Kidney (tissue), 14 donors: ENCODE measurements around the gene FZD1. TPM values are rescaled to one million over a fixed set of nuclear protein-coding genes. Genes with fewer than 3 reads are reported as not detected.

Source experiments
- DNase-seq, 5 donors: peaks; one replicate each; pipeline ENCODE4 v3.0.0-alpha.2; 2013 to 2020
- FAIRE-seq: peaks from 2 replicates; lab custom pipeline; 2012; peaks lifted over from hg19 to GRCh38; lab: Jason Lieb, UNC
- H3K27ac ChIP-seq, 2 donors: one replicate each; pipeline ENCODE4 v1.7.0; 2013; ENCODE audit warnings: low read depth in 2 of 2, low read length in 2 of 2, inconsistent platforms in 1 of 2
- H3K27me3 ChIP-seq: one replicate; pipeline ENCODE4 v1.7.1; 2013; ENCODE audit warnings: low read length, inconsistent platforms; ENCODE audit not compliant: control insufficient read depth, insufficient read depth
- H3K36me3 ChIP-seq, 3 donors: one replicate each; pipeline versions ENCODE4 v1.7.0 to v1.7.1; 2013; ENCODE audit warnings: low read length in 3 of 3, control low read depth in 1 of 3, inconsistent platforms in 1 of 3; ENCODE audit not compliant: insufficient read depth in 3 of 3, control insufficient read depth in 2 of 3
- H3K4me1 ChIP-seq, 3 donors: one replicate each; pipeline versions ENCODE4 v1.7.0 to v1.7.1; 2013; ENCODE audit warnings: low read length in 3 of 3, inconsistent platforms in 1 of 3, low read depth in 1 of 3; ENCODE audit not compliant: control insufficient read depth in 2 of 3, insufficient read depth in 2 of 3
- H3K4me3 ChIP-seq, 3 donors: one replicate each; pipeline versions ENCODE4 v1.7.0 to v1.8.1; 2013; ENCODE audit warnings: low read length in 3 of 3, control low read depth in 1 of 3, inconsistent platforms in 1 of 3
- H3K9ac ChIP-seq, 3 donors: one replicate each; pipeline versions ENCODE4 v1.7.0 to v1.7.1; 2013; ENCODE audit warnings: low read length in 3 of 3, control low read depth in 1 of 3, inconsistent platforms in 1 of 3
- H3K9me3 ChIP-seq, 3 donors: one replicate each; pipeline versions ENCODE4 v1.7.0 to v1.7.1; 2013; ENCODE audit warnings: low read length in 3 of 3, control low read depth in 1 of 3, inconsistent platforms in 1 of 3; ENCODE audit not compliant: control insufficient read depth in 2 of 3, insufficient read depth in 1 of 3
- intact Hi-C: fragments of 100-400 bp; cut with DNase I; formaldehyde crosslinking; loops from one replicate; pipeline ENCODE4 v1.11.1; 2022
- polyA plus RNA-seq: library from polyadenylated mRNA; stranded (reverse); fragments of 350-450 nt; fragmentation: Illumina TruSeq; extraction: RNeasy Lipid Tissue Mini Kit (QIAGEN cat#74804); gene quantifications from one replicate; pipeline ENCODE4 v1.2.3, GENCODE V29; 2014; ENCODE audit warnings: low read depth, low replicate concordance; ENCODE audit not compliant: insufficient read depth
- total RNA-seq: library from RNA; stranded (reverse); fragmentation: NEBNext Ultra II Directional; extraction: Animal tissue kit (Norgen Biotek cat#: 25700); gene quantifications from one replicate; pipeline ENCODE4 v1.2.1, GENCODE V29; 2021
- TF ChIP-seq, protein P1 (sequence below): IDR thresholded peaks from 3 replicates; pipeline ENCODE4 v1.5.1; 2012; ENCODE audit warnings: mild to moderate bottlenecking, moderate library complexity, borderline replicate concordance; ENCODE audit not compliant: insufficient read depth; ENCODE audit errors: extremely low read depth
- donor health status: control.
- donor health status: control.
- donor health status: control.
- donor health status: control.
- donor health status: control.
- donor health status: DM: yes; HTN: yes; CAD: no.
- donor health status: Normal renal cell carcinoma (clear cell type).

Gene FZD1
- total and polyA plus RNA-seq, 2 donors from 2014 or later = 8.6 to 34.8 TPM

DNA sequence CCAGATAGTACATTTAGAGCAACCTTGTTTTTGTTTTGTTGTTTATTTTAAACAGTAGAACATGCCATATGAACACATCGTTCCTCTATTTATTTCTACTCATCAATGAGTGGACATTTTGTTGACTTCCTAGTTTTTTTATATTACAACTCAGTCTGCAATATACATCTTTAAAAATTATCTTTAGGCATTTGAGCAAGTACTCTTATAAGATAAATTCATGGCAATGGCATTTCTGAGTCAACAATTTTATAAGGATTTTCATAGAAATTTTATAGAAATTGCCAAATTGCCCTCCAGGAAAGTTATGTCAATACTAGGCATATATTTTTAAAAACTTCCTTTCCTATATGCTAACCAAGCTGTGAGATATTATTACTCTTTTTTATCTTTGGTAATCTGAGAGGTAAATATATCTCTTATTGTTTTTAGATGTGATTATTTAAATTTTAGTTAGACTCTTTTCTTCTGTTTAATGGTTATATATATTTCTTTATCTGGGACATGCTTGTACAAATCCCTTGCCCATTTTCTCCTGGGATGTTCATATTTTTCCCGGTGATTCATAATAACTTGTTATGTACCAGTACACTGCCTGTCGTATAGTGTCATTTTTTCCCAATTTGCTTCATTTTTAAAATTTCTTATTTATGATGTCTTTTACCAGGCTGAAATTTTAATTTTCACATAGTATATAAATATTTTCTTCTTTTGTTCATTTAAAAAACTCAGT, 50.5 kb downstream of the FZD1 start:
- H3K4me3 ChIP-seq = no peak overlapping the region
- no peaks in the 10 kb centered on the region for H3K36me3 ChIP-seq
- no peaks in the 10 kb centered on the region for H3K4me1 ChIP-seq
- no peaks in the 10 kb centered on the region for H3K9me3 ChIP-seq
- DNase-seq (no peak), FAIRE-seq (no peak)
- H3K9ac ChIP-seq = no peak overlapping the region
- H3K27ac ChIP-seq = no peak overlapping the region
- intact Hi-C loops = no loop called here
- TF ChIP-seq, protein P1, sequence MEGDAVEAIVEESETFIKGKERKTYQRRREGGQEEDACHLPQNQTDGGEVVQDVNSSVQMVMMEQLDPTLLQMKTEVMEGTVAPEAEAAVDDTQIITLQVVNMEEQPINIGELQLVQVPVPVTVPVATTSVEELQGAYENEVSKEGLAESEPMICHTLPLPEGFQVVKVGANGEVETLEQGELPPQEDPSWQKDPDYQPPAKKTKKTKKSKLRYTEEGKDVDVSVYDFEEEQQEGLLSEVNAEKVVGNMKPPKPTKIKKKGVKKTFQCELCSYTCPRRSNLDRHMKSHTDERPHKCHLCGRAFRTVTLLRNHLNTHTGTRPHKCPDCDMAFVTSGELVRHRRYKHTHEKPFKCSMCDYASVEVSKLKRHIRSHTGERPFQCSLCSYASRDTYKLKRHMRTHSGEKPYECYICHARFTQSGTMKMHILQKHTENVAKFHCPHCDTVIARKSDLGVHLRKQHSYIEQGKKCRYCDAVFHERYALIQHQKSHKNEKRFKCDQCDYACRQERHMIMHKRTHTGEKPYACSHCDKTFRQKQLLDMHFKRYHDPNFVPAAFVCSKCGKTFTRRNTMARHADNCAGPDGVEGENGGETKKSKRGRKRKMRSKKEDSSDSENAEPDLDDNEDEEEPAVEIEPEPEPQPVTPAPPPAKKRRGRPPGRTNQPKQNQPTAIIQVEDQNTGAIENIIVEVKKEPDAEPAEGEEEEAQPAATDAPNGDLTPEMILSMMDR = no peak
- no peaks in the 10 kb centered on the region for H3K27me3 ChIP-seq

DNA sequence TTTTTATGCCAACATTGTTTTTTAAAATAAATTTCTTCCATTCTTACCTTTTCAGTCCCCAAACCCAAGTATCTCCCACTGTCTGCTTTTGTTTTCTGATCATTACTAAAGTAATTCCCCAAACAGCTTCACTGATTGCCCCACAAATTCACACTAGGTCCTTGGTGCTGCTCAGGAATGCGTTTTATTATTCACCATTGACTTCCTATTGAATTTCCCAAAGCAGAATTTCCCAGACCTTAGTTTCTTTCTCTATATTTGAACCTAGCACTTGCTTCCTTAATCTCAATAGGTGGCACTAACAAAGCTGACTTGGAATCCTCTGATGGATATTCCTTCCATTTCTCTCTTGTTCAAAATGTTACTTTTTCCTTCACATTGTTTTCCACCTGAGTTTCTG, 52.2 kb downstream of the FZD1 start:
- H3K27ac ChIP-seq = no peak overlapping the region
- no peaks in the 10 kb centered on the region for H3K9me3 ChIP-seq
- no peak overlapping the region for H3K9ac ChIP-seq
- DNase-seq = no peak
- H3K36me3 ChIP-seq = no peaks in the 10 kb centered on the region
- no peak for FAIRE-seq
- H3K4me3 ChIP-seq = no peak overlapping the region
- no peaks in the 10 kb centered on the region for H3K27me3 ChIP-seq
- TF ChIP-seq, protein P1 = no peak
- H3K4me1 ChIP-seq = no peaks in the 10 kb centered on the region
- intact Hi-C loops = no loop called here

DNA sequence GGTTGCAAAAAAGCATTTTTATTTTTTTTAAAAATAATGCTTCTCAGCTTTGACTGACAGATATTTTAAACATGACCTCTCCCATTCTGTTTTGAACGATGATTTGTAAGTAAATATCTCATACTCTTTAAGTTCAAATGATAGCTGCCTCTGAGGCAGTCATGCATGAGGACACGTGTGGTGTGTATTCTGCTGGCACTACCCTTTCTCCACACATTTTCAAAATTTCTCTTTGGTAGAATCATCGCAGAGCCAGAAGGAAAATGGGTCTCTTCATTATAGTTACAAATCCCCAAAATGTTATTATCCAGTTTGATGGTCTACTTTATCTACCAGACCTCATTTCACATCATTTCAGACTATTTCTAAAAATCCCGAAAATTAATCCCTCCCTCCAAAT, 55.1 kb downstream of the FZD1 start:
- no peak for FAIRE-seq
- H3K27me3 ChIP-seq = no peaks in the 10 kb centered on the region
- H3K9me3 ChIP-seq = no peaks in the 10 kb centered on the region
- H3K36me3 ChIP-seq = no peaks in the 10 kb centered on the region
- intact Hi-C loops = no loop called here
- no peak overlapping the region for H3K27ac ChIP-seq
- H3K4me1 ChIP-seq = no peaks in the 10 kb centered on the region
- DNase-seq = no peak
- no peak overlapping the region for H3K9ac ChIP-seq
- no peak overlapping the region for H3K4me3 ChIP-seq
- TF ChIP-seq, protein P1 = no peak
